IMR-90 (cell line): Measurements from ENCODE around the gene NBEAL1. TPM values are rescaled to one million over a fixed set of nuclear protein-coding genes. Genes with fewer than 3 reads are reported as not detected.

Source experiments
- microRNA-seq, 2 experiments: library from miRNA; stranded (forward) in 1 of 2; unstranded in 1 of 2; fragments of 10-50 nt in 1 of 2; fragments of <30 nt in 1 of 2; gene quantifications in 1 of 2; microRNA quantifications in 1 of 2; one replicate each; pipeline versions ENCODE3 to v1.1.0; 2013 to 2020; ENCODE audit not compliant: insufficient read depth in 1 of 2, insufficient read length in 1 of 2, unreplicated experiment in 1 of 2
- polyA plus RNA-seq, 3 experiments: library from polyadenylated mRNA; depleted of rRNA; stranded (reverse); fragments of >200 nt; gene quantifications; 2 replicates each; pipeline ENCODE4 v1.2.3, GENCODE V29; 2012; ENCODE audit warnings: low replicate concordance in 1 of 3
- small RNA-seq, 5 experiments: library from RNA; depleted of rRNA; stranded (forward); fragments of <200 nt; gene quantifications; one replicate each; pipeline ENCODE3, GENCODE V24; 2012
- total RNA-seq: library from RNA; depleted of rRNA; stranded (reverse); fragments of >200 nt; gene quantifications from 2 replicates; pipeline ENCODE4 v1.2.3, GENCODE V29; 2012; rRNA removed

NBEAL1 gene
- total and polyA plus RNA-seq, 2 of the 4 experiments (the other 2 are of a cell fraction) = 6.4 to 38.0 TPM

Small RNA genes within 50 kb of the gene (microRNA-seq; reads per million reads assigned to microRNA genes)
- gene AC010900.2 (ENCODE audit: insufficient read depth, insufficient read length) (not detected), gene RF00408 (ENCODE audit: insufficient read depth, insufficient read length) (not detected), gene RN7SL670P (ENCODE audit: insufficient read depth, insufficient read length) (not detected)

Small RNA genes within 50 kb of the gene (small RNA-seq; reads per million reads assigned to genes)
- gene AC010900.2 (0 reads per million in 5 experiments), gene RF00408 (0 to 0.11 (median 0) reads per million in 5 experiments), gene RN7SL670P (0 reads per million in 5 experiments)

Other genes starting within 250 kb of the NBEAL1 start
- gene ICA1L, start 143.1 kb upstream of the NBEAL1 start, total RNA-seq = 1.8 and 1.9 TPM in 2 replicates
- gene ICA1L, start 143.1 kb upstream of the NBEAL1 start, polyA plus RNA-seq (2012; rRNA removed) = 1.7 and 1.8 TPM in 2 replicates
- gene WDR12, start 103.2 kb upstream of the NBEAL1 start, total RNA-seq = 8.6 and 12.2 TPM in 2 replicates
- 11.1 and 17.0 TPM in 2 replicates for gene WDR12, start 103.2 kb upstream of the NBEAL1 start, polyA plus RNA-seq (2012; rRNA removed)
- 3.1 and 5.6 TPM in 2 replicates for gene CARF, start 102.6 kb upstream of the NBEAL1 start, total RNA-seq
- gene CARF, start 102.6 kb upstream of the NBEAL1 start, polyA plus RNA-seq (2012; rRNA removed) = 2.4 and 2.7 TPM in 2 replicates
- 16.8 and 26.9 TPM in 2 replicates for gene CYP20A1, start 224.1 kb downstream of the NBEAL1 start, total RNA-seq
- 5.0 and 7.0 TPM in 2 replicates for gene CYP20A1, start 224.1 kb downstream of the NBEAL1 start, polyA plus RNA-seq (2012; rRNA removed)